Rectal smooth muscle tissue (tissue), 1 donor: ENCODE data around the gene SIM2.

Experiments
- H3K27ac ChIP-seq: one replicate; pipeline ENCODE4 v1.7.0; 2013; ENCODE audit warnings: low read depth, low read length, inconsistent platforms
- H3K27me3 ChIP-seq: one replicate; pipeline ENCODE4 v1.7.0; 2013; ENCODE audit warnings: low read length; ENCODE audit not compliant: control insufficient read depth, insufficient read depth
- H3K36me3 ChIP-seq: one replicate; pipeline ENCODE4 v1.7.0; 2013; ENCODE audit warnings: low read length; ENCODE audit not compliant: control insufficient read depth, insufficient read depth
- H3K4me1 ChIP-seq: one replicate; pipeline ENCODE4 v1.7.0; 2013; ENCODE audit warnings: low read length; ENCODE audit not compliant: control insufficient read depth, insufficient read depth
- H3K4me3 ChIP-seq: one replicate; pipeline ENCODE4 v1.7.0; 2013; ENCODE audit warnings: low read length
- H3K9ac ChIP-seq: one replicate; pipeline ENCODE4 v1.7.0; 2013; ENCODE audit warnings: low read length

SIM2 gene

GRCh38 chr21:36780861-36781260 lies 81.9 kb downstream of the SIM2 start:
- no peaks in the 10 kb centered on the region for H3K27me3 ChIP-seq
- no peaks in the 10 kb centered on the region for H3K36me3 ChIP-seq
- H3K9ac ChIP-seq, result no peak overlapping the region

GRCh38 chr21:36783612-36784374 lies 84.9 kb downstream of the SIM2 start:
- Histone ChIP-seq H3K27ac (no peak overlapping the region), H3K27me3 (no peaks in the 10 kb centered on the region), H3K4me1 (no peaks in the 10 kb centered on the region), H3K4me3 (no peak overlapping the region), H3K9ac (no peak overlapping the region), H3K36me3 (no peaks in the 10 kb centered on the region)

More at GRCh38 chr21:36780861-36781260, 81.9 kb downstream of the SIM2 start:
- H3K4me3 ChIP-seq, result no peak overlapping the region
- no peaks in the 10 kb centered on the region for H3K4me1 ChIP-seq
- no peak overlapping the region for H3K27ac ChIP-seq

- no peak overlapping the region for H3K4me3 ChIP-seq
- H3K4me1 ChIP-seq, result no peaks in the 10 kb centered on the region
- H3K36me3 ChIP-seq, result no peaks in the 10 kb centered on the region
- H3K27ac ChIP-seq, result no peak overlapping the region
- no peaks in the 10 kb centered on the region for H3K27me3 ChIP-seq
- H3K9ac ChIP-seq, result no peak overlapping the region
These were observed 86.0 kb downstream of the SIM2 start for GRCh38 chr21:36784947-36785346.

- H3K4me3 ChIP-seq, result no peak overlapping the region
- no peak overlapping the region for H3K9ac ChIP-seq
- H3K27ac ChIP-seq, result no peak overlapping the region
- no peaks in the 10 kb centered on the region for H3K36me3 ChIP-seq
- no peaks in the 10 kb centered on the region for H3K4me1 ChIP-seq
- no peaks in the 10 kb centered on the region for H3K27me3 ChIP-seq
These were observed 86.7 kb downstream of the SIM2 start for GRCh38 chr21:36785615-36786014.

- no peak overlapping the region for H3K9ac ChIP-seq
- no peak overlapping the region for H3K27ac ChIP-seq
- H3K36me3 ChIP-seq, result no peaks in the 10 kb centered on the region
- no peaks in the 10 kb centered on the region for H3K27me3 ChIP-seq
- H3K4me3 ChIP-seq, result no peak overlapping the region
- no peaks in the 10 kb centered on the region for H3K4me1 ChIP-seq
These were observed 87.3 kb downstream of the SIM2 start for GRCh38 chr21:36786186-36786585.

GRCh38 chr21:36788120-36788638 lies 89.3 kb downstream of the SIM2 start:
- Histone ChIP-seq H3K36me3 (no peaks in the 10 kb centered on the region), H3K9ac (no peak overlapping the region), H3K27ac (no peak overlapping the region), H3K4me1 (no peaks in the 10 kb centered on the region), H3K27me3 (no peaks in the 10 kb centered on the region), H3K4me3 (no peak overlapping the region)

GRCh38 chr21:36790616-36791015 lies 91.7 kb downstream of the SIM2 start:
- H3K4me3 ChIP-seq, result no peak overlapping the region
- H3K4me1 ChIP-seq, result no peaks in the 10 kb centered on the region
- H3K27ac ChIP-seq, result no peak overlapping the region
- no peak overlapping the region for H3K9ac ChIP-seq
- no peaks in the 10 kb centered on the region for H3K27me3 ChIP-seq
- no peaks in the 10 kb centered on the region for H3K36me3 ChIP-seq

GRCh38 chr21:36791180-36791579 lies 92.3 kb downstream of the SIM2 start:
- H3K9ac ChIP-seq, result no peak overlapping the region
- H3K36me3 ChIP-seq, result no peaks in the 10 kb centered on the region
- no peak overlapping the region for H3K4me3 ChIP-seq
- no peaks in the 10 kb centered on the region for H3K4me1 ChIP-seq
- H3K27ac ChIP-seq, result no peak overlapping the region
- no peaks in the 10 kb centered on the region for H3K27me3 ChIP-seq

- Histone ChIP-seq H3K27ac (no peak overlapping the region), H3K36me3 (no peaks in the 10 kb centered on the region), H3K27me3 (no peaks in the 10 kb centered on the region), H3K4me3 (no peak overlapping the region), H3K9ac (no peak overlapping the region), H3K4me1 (no peaks in the 10 kb centered on the region)
These were observed 93.0 kb downstream of the SIM2 start for GRCh38 chr21:36791695-36792470.

GRCh38 chr21:36792505-36792967 lies 93.6 kb downstream of the SIM2 start:
- no peaks in the 10 kb centered on the region for H3K27me3 ChIP-seq
- H3K27ac ChIP-seq, result no peak overlapping the region
- no peaks in the 10 kb centered on the region for H3K36me3 ChIP-seq
- H3K4me3 ChIP-seq, result no peak overlapping the region
- H3K9ac ChIP-seq, result no peak overlapping the region
- H3K4me1 ChIP-seq, result no peaks in the 10 kb centered on the region

GRCh38 chr21:36796070-36796469 lies 97.2 kb downstream of the SIM2 start:
- H3K9ac ChIP-seq, result no peak overlapping the region
- H3K27me3 ChIP-seq, result no peaks in the 10 kb centered on the region
- H3K4me1 ChIP-seq, result no peaks in the 10 kb centered on the region
- no peaks in the 10 kb centered on the region for H3K36me3 ChIP-seq
- no peak overlapping the region for H3K4me3 ChIP-seq
- H3K27ac ChIP-seq, result no peak overlapping the region

- no peak overlapping the region for H3K27ac ChIP-seq
- no peaks in the 10 kb centered on the region for H3K27me3 ChIP-seq
- H3K36me3 ChIP-seq, result no peaks in the 10 kb centered on the region
- H3K4me3 ChIP-seq, result no peak overlapping the region
- H3K4me1 ChIP-seq, result no peaks in the 10 kb centered on the region
- no peak overlapping the region for H3K9ac ChIP-seq
These were observed 99.6 kb downstream of the SIM2 start for GRCh38 chr21:36798491-36798890.
